Erythroblast (primary cell): ENCODE results near the gene FOXP1.
A peak's percentile ranks its signal among the peaks of the same experiment; 100 is the strongest.

Source experiments
- DNase-seq, 2 experiments: peaks; one replicate each; lab custom pipeline; 2025; lab: John Stamatoyannopoulos, UW
- GATA1 ChIP-seq: IDR thresholded peaks from 2 replicates; pipeline ENCODE4 v1.6.1; 2011; ENCODE audit warnings: low read depth, mild to moderate bottlenecking, control low read depth, low read length, moderate library complexity
- POLR2A ChIP-seq: IDR thresholded peaks from 2 replicates; pipeline ENCODE4 v1.6.1; 2011; ENCODE audit warnings: mild to moderate bottlenecking, low read length

The FOXP1 gene

DNA sequence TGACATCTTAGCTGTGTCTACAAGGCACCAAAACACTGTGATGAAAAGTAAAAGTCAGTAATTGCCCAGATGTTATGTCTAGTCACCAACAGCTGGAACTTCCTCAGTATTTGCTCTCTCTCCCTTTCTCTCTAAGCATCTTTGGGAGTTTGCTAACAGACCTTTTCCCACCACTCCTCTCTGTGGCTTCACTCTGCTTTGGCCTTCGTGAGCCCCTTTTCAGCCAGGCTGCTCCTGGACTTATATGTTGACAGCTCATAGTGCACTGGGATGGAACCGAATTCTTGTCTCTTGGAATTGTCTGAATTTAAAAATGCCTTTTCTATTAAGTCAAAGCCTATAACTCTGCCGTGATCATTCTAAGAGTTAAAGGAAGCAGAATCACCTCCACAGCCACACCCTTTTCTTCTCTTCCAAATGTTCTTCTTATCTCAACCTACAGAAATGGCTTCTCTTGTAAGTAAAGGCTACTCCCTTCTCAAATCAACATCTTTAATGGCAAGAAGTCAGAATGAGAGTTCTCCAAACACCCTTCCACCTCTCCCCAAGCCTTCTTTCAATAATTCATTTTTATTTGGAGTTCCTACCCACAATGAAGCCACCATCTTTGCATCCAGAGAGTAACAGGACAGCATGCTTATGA, 17.2 kb upstream of the FOXP1 start:
- TF ChIP-seq GATA1 (no peak), POLR2A (no peak)
- DNase-seq, result no peak

DNA sequence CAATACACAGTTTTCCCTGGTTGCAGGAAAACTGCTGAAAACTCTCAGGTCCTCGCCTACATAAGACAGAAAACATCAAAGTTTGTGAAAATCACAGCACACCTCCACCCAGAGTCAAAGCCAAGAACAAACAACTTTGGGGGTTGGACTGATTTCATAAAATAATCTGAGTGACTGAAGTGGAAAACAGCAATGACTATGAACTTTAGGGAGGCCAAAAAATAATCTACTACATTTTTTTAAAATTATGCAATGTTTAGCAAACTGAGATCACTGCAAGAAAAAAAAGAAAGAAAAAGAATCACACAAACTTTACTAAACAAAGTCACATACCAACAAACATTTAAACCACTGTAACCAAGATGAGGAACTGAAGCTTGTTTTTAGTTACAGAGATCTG, 15.9 kb upstream of the FOXP1 start:
- no peak for DNase-seq
- TF ChIP-seq GATA1, result no peak
- no peak for TF ChIP-seq POLR2A

DNA sequence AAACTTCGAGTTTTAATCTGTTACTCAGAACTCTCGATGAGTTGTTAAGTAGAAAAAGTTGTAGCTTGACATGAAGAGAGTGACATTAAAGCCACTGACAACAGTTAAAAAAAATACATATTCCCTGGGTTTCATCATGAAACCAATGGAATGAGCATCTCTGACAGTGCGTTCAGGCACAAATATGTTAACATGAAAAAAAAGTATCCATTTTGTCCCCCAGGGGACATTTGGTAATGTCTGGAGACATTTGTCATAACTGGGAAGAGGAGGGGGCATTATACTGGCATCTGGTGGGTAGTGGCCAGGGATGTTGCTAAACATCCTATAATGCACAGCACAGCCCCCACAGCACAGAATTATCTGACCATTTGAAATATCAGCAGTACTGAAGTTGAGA, 14.8 kb upstream of the FOXP1 start:
- DNase-seq, result no peak
- TF ChIP-seq GATA1, result no peak
- TF ChIP-seq POLR2A, result no peak

DNA sequence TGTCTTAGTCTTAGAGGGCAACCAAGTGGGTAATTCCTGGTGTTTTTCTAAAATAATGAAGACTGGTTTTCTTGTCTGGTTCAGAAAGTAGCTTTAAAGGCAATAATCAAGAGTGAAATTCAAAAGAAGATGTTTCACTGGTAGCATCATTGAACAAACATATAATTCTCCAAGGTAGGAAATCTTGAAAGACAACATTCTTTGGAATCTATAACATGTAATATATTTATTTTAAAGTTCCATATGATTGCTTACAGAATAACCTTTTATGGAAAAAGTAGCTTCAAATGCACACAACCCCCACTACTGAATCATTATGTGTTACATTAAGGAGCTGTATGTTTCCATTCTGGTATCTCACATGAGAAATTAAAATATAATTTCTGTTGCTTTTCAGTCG, 13.8 kb upstream of the FOXP1 start:
- DNase-seq, result no peak
- TF ChIP-seq GATA1, result no peak
- TF ChIP-seq POLR2A, result no peak

DNA sequence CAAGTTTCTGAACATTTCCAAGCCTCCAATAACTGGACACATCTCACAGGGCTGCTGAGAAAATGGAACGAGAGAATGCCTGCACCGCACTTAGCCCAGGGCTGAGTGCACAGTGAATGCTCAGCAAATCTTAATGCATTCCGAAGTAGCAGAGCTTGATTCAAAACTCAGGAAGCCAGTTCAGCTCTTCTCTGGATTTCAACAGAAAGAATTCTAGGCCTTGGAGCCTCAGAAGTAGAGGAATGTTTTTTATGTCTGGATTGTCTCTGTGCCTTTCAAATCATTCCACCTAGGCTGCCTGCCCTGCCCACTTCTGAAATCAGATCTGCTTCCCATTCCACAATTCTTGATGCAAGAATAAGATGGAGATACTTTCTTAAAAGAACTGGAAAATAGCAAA, 9.6 kb upstream of the FOXP1 start:
- TF ChIP-seq POLR2A (no peak), GATA1 (no peak)
- no peak for DNase-seq

DNA sequence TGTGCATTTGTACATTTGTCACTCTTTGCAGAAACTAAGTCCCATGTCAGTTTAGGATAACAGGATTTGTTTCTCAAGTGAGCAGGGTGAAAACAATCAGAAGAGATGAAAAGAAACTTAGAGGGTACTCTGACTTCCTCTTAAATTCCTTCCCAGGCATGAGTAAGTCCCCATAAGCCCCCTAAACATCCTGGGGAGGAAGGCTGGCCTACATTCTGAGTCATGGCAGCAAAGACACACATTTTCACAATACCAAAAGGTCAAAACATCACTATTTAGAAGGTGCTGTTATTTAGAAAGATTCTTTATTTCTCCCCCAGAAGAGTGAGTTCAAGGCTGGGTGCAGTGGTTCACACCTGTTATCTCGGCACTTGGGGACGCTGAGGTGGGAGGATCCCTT, 7.6 kb upstream of the FOXP1 start:
- DNase-seq, result no peak
- no peak for TF ChIP-seq GATA1
- no peak for TF ChIP-seq POLR2A

DNA sequence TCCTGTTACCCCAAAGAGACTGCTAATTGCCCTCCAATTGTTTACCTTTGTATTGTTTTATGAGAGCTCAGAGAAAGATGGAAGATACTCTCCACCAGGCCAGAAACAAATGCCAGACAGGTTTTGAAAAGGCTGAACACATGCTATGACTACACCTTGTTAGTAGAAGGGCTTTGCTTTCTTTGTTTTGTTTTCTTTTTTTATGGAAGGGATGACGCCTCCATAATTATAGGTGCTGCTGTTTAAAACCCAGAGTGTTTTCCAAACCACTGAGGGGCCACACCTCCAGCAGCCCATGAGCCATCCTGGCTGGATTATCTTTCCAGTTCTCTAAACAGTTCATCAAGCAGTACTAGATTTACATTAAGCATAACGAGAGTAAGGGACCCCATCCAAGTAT, 5.6 kb upstream of the FOXP1 start:
- TF ChIP-seq POLR2A (no peak), GATA1 (no peak)
- DNase-seq, result no peak

DNA sequence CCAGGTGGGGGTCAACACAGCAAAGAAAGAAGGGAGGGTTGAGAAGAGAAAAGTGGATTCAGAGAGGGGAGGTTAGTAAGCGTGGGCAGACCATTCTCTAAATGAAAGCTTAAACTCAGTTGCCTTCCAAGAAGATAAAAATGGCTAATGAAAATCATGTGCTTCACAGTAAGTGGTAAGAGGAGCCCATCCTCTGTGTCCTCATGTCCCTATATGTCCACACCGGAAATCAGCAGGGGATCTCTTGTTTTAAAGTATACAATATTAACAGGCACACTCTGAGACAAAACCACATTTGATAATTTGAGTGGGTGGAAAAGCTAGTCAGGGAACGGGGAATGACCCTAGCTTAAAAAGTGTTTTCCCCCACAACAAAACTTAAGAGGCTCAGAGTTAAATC, 4.4 kb upstream of the FOXP1 start:
- no peak for DNase-seq
- TF ChIP-seq POLR2A (no peak), GATA1 (no peak)

DNA sequence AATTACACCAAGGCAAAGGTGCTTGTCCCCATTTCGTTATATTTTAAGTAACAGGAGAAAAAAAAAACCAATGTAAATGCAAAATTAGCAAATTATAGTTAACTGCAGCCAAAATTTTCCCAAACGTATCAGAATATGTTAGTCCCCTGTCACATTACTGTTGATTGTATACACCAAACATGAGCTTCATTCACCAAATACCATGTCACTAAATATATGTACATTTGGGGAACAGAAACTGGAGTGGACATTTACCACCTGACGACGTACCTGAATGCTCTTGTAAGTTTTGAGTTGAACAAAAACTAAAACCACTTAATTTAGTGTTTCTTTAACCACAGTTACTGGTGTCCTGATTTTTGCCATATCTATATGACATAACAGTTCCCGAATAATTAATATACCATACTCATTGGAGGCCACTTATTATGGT, 3.3 kb upstream of the FOXP1 start:
- no peak for DNase-seq
- TF ChIP-seq POLR2A (no peak), GATA1 (no peak)

DNA sequence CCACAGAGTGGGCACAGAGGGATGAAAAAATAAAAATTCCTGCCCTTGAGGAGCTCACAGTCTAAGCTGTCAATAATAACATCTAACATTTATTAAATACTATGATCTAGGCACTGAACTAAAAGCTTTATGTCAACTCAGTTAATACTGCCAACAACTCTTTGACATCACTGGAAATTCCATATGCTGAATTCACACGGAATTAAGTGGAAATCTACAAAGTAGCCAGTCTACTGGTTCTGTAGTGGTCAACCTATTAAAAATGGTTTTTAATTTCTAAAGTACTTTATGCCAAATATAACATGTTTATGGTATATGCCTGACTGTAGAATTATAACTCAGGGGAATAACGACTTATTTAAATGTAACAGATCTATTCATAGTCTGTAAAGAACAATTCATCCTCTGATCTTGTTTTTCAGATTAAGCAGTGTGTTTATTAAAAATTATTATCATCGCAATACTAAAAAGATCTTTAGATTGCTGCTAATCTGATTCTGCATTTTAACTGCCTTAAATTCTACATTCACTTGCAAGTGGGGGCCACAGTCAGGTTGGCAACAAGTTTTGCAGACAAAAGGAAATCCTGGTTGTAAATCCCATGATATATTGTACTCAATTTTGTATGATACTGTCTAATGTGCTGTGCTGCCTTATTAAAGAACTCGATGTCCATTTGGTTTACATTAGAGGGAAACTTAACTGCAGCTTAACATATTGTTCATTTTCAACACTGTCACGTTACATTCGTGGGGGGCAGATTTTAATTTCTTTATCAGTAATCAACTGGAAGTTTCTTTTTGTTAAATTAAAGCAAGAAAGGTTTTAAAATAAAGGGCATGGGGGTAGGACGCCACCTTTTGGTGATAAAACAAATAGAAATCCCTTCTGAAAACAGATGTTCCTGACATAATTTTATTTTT, 2.6 kb upstream of the FOXP1 start:
- peak; percentile 31 to 64 for DNase-seq
- no peak for TF ChIP-seq GATA1

DNA sequence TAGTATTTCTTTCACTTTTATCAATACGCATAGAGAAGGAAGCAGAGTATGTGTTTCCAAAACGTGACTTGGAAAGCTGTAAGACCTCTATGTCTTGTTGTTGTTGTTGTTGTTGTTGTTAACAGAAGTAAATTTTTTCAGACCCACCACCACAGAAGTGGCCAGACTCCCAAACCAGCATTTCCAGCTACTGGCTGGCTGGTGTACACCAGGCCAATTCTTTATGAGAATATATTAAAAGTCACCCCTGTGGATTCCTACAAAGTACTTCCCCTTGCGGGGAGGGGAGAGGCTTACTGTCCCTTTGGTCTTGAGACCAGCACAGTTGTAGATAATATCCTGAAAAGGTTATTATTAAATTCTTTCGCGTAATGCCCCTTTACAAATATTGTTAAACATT, 1.6 kb upstream of the FOXP1 start:
- no peak for TF ChIP-seq GATA1
- TF ChIP-seq POLR2A, result no peak
- peak; percentile 28 to 49 for DNase-seq

DNA sequence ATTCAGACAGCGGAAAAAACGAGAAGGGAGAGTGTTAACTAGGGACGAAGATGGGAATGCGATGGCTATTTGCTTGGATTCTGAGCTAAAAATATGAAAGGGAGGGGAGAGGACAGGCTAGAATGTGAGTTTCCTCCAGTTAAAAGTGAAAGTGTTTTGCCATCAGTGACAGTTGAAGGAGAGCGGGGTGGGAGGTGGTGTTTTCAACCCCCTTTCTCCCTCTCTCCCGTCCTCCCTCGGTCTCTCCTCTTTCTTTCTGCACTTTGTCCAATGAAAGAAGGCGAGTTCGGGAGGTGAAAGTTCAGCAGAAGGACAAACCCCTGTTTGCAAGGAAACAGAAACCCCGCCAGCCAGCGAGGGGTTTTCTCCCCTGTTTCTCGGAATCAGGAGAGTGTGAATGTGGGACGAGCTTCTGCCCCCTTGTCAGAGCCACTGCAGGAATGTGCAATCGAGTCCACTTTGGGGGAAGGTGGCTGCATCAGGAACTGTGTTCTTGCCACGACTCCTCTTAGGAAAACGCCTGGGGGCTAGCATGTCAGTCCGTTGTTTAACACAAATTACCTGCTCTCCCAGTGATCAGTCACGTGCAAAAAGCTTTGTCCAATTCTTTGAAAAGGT, 975 bp upstream of the FOXP1 start:
- DNase-seq, result peak; percentile 67 to 78
- peak; percentile 53 for TF ChIP-seq POLR2A
- no peak for TF ChIP-seq GATA1

DNA sequence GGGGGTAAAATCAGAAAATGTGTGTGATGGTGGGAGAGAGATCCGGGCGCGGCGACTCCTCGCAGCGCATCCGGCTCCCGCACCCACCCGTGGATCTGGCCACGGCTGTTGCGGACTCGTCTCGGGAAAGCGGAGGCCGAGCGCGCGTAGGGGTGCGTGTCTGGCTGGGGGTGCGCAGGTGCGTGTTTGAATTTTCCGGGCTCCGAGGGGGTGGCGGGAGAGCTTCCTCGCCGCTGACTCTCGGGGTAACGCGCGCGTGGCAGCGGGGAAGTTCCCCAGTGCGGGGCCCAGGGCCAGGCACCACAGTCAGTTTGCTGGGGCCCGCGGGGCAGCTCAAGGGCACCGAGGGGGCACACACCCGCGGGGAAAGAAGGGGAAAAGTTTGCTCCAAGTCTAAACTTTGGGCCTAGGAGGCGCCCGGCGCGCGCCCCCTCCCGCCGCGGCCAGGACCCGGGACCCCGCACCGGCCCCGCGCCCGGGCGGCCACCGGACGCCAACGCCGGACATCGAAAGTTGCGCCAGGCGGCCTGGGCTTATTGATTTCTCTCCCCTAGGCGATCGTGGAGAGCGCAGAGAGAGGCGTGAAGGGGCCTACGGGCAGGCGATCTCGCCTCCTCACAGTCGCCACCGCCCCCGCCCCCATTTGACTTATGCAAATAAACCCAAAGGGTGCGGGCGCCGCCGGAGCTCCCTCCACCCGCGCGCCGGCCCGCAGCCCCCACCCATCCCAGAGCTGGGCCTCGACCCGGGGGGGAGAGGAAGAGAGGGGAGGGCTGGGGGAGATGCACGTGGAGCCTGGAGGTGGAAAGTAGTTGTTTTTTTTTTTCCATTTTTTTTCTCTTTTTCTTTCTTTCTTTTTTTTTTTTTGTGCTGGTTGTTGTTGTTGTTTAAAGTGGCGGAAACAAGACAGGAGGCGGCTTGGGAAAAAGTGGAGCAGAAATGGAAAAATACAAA, 639 bp downstream of the FOXP1 start:
- TF ChIP-seq GATA1 (no peak), POLR2A (no peak)
- DNase-seq, result peak; percentile 82 to 85
